PC-3 (cell line): ENCODE data around the gene PIK3CG. TPM values are rescaled to one million over a fixed set of nuclear protein-coding genes. Genes with fewer than 3 reads are reported as not detected.

Experiments used
- ATAC-seq: fragments of 200-7000 bp; cut with Tn5 transposase; 2 replicates; pipeline ENCODE4 v1.9.1; 2020; ENCODE audit warnings: mild to moderate bottlenecking, moderate library complexity
- BruUV-seq: library from RNA; stranded (reverse); fragments of 400-500 nt; replicated peaks from 2 replicates; lab custom pipeline; 2021; lab: Mats Ljungman, UMichigan
- CTCF ChIA-PET: fragments of 300-600 bp; sonication (Branson Sonifier 250); formaldehyde crosslinking; loops from one replicate; lab custom pipeline; 2022; ENCODE audit warnings: antibody characterized with exemption; lab: Charles Lee
- POLR2A ChIA-PET: fragments of 300-600 bp; sonication (Branson Sonifier 250); formaldehyde crosslinking; loops from one replicate; lab custom pipeline; 2022; ENCODE audit warnings: antibody characterized with exemption; ENCODE audit not compliant: unreplicated experiment; lab: Charles Lee
- DNase-seq: peaks from one replicate; pipeline ENCODE4 v3.0.0-alpha.2; 2015
- H2AFZ ChIP-seq: fragments of 300-600 bp; sonication (generic); 2 replicates; pipeline ENCODE4 v1.6.0; 2016; ENCODE audit warnings: antibody characterized with exemption, low read length
- H3F3A ChIP-seq: fragments of 300-600 bp; sonication (generic); one replicate; pipeline ENCODE4 v1.6.0; 2017; ENCODE audit warnings: antibody characterized with exemption, low read length, control low read depth, mild to moderate bottlenecking; ENCODE audit not compliant: unreplicated experiment
- H3K27ac ChIP-seq: fragments of 300-600 bp; sonication (generic); 2 replicates; pipeline ENCODE4 v1.5.1; 2016; ENCODE audit warnings: mild to moderate bottlenecking, low read length
- H3K27me3 ChIP-seq: fragments of 300-600 bp; sonication (generic); 2 replicates; pipeline ENCODE4 v1.6.1; 2016; ENCODE audit warnings: low read length, mixed read lengths
- H3K36me3 ChIP-seq: fragments of 300-600 bp; sonication (generic); 2 replicates; pipeline ENCODE4 v1.6.1; 2016; ENCODE audit warnings: low read depth, mixed run types, low read length, mixed read lengths
- H3K4me1 ChIP-seq: fragments of 300-600 bp; sonication (generic); 2 replicates; pipeline ENCODE4 v1.5.1; 2016; ENCODE audit warnings: low read length; ENCODE audit not compliant: insufficient read depth
- H3K4me2 ChIP-seq: fragments of 300-600 bp; sonication (generic); 2 replicates; pipeline ENCODE4 v1.6.0; 2016; ENCODE audit warnings: low read length
- H3K4me3 ChIP-seq: fragments of 300-600 bp; sonication (generic); 2 replicates; pipeline ENCODE4 v1.5.1; 2016; ENCODE audit warnings: mild to moderate bottlenecking, low read length, mixed read lengths
- H3K79me2 ChIP-seq: fragments of 300-600 bp; sonication (generic); 2 replicates; pipeline ENCODE4 v1.6.1; 2017; ENCODE audit warnings: low read length, mixed read lengths
- H3K9ac ChIP-seq: fragments of 300-600 bp; sonication (generic); 2 replicates; pipeline ENCODE4 v1.6.0; 2016; ENCODE audit warnings: mild to moderate bottlenecking, low read length
- H3K9me2 ChIP-seq: fragments of 300-600 bp; sonication (generic); replicated peaks from 2 replicates; pipeline ENCODE4 v1.6.1; 2016; ENCODE audit warnings: mixed run types, low read length, mixed read lengths
- H3K9me3 ChIP-seq: fragments of 300-600 bp; sonication (generic); 2 replicates; pipeline ENCODE4 v1.6.1; 2016; ENCODE audit warnings: low read length, mixed read lengths
- H4K20me1 ChIP-seq: fragments of 300-600 bp; sonication (generic); 2 replicates; pipeline ENCODE4 v1.6.1; 2016; ENCODE audit warnings: low read length, mixed read lengths
- CTCF ChIP-seq: fragments of 300-600 bp; sonication (generic); conservative IDR thresholded peaks from 2 replicates; pipeline ENCODE4 v1.5.1; 2017; ENCODE audit warnings: antibody characterized with exemption, low read depth, mild to moderate bottlenecking, low read length
- EZH2 ChIP-seq: fragments of 300-600 bp; sonication (generic); IDR thresholded peaks from one replicate; pipeline ENCODE4 v1.6.1; 2017; ENCODE audit warnings: antibody characterized with exemption, mild to moderate bottlenecking, low read length; ENCODE audit not compliant: unreplicated experiment
- EZH2phosphoT487 ChIP-seq: fragments of 300-600 bp; sonication (generic); IDR thresholded peaks from 2 replicates; pipeline ENCODE4 v1.6.1; 2018; ENCODE audit warnings: mild to moderate bottlenecking, antibody characterized with exemption, low read length, borderline replicate concordance
- intact Hi-C: fragments of 100-400 bp; cut with micrococcal nuclease; formaldehyde crosslinking; loops from 2 replicates; pipeline ENCODE4 v1.9.0; 2023
- total RNA-seq: library from RNA; depleted of rRNA; stranded (reverse); fragments of >200 nt; gene quantifications from 2 replicates; pipeline ENCODE4 v1.2.3, GENCODE V29; 2014

Gene PIK3CG
- total RNA-seq, 1 experiment from 2014 or later: not detected

DNA sequence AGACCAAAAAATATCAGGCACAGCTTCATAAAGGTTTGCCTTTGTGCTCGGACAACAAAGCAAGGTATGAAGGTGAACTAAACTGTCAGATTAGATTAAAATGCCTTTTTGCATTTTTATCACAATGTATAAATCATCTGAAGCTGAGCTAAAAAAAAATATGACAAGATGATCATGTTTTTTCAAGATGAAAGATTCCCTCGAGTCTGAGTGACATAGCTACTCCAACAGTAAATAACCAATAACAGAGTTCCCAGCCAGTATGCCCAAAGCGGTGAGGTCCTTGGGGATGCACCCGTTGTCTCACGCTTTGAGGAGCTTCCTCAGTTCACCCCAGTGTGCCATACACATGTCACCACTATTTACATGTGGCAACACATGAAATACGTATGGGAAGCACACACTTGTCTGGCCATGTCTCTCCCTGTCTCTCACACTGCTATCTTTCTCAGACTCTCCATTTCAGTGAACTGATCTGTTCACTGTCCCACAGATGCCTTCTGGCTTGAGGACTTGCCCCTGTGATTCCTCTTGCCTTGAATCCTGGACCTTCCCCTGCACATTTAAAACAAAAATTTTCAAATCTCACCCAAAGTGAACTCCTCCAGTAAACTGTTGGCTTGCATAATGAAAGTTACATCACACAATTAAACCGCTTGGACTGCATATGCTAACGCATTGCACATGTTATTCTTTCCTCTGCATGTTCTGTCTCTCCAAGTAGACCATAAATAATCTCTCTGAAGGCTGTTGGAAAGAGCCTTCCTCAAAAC, 2.6 kb upstream of the PIK3CG start:
- Histone ChIP-seq H3F3A (no peaks in the 10 kb centered on the region), H2AFZ (no peak overlapping the region), H3K4me1 (no peaks in the 10 kb centered on the region), H3K27me3 (peaks cover 28% of the 10 kb centered on the region), H3K9me2 (no peaks in the 10 kb centered on the region), H3K9me3 (no peaks in the 10 kb centered on the region), H3K9ac (no peak overlapping the region), H3K79me2 (no peaks in the 10 kb centered on the region), H3K27ac (no peak overlapping the region), H3K36me3 (no peaks in the 10 kb centered on the region), H3K4me2 (no peak overlapping the region), H4K20me1 (no peaks in the 10 kb centered on the region), H3K4me3 (no peak overlapping the region)
- ATAC-seq (no peak), DNase-seq (no peak)
- CTCF ChIA-PET: no interaction called here
- POLR2A ChIA-PET: no interaction called here
- intact Hi-C loops: no loop called here
- BruUV-seq: no TSS peak
- TF ChIP-seq EZH2 (no peak), CTCF (no peak), EZH2phosphoT487 (no peak)

- Histone ChIP-seq H3K27me3 (peaks cover 28% of the 10 kb centered on the region), H3K36me3 (no peaks in the 10 kb centered on the region), H3K9ac (no peak overlapping the region), H3K4me3 (no peak overlapping the region), H3K27ac (no peak overlapping the region), H4K20me1 (no peaks in the 10 kb centered on the region), H2AFZ (no peak overlapping the region), H3F3A (no peaks in the 10 kb centered on the region), H3K4me1 (no peaks in the 10 kb centered on the region), H3K9me2 (no peaks in the 10 kb centered on the region), H3K4me2 (no peak overlapping the region), H3K9me3 (no peaks in the 10 kb centered on the region), H3K79me2 (no peaks in the 10 kb centered on the region)
- no TSS peak for BruUV-seq
- ChIA-PET CTCF (no interaction called here), POLR2A (no interaction called here)
- TF ChIP-seq CTCF: no peak
- TF ChIP-seq EZH2: no peak
- no peak for TF ChIP-seq EZH2phosphoT487
- intact Hi-C loops: no loop called here
- DNase-seq (no peak), ATAC-seq (no peak)
Observed at GRCh38 chr7:106863274-106863997, 1.6 kb upstream of the PIK3CG start.
